KOPT-K1 (cell line): Measurements from ENCODE around the gene SMC4.

Source experiments
- H3K27ac ChIP-seq: fragments of 200-600 bp; sonication (generic); 2 replicates; pipeline ENCODE4 v1.5.1; 2016; ENCODE audit warnings: antibody characterized with exemption, mild to moderate bottlenecking, low read depth, low read length; ENCODE audit not compliant: poor library complexity, severe bottlenecking
- H3K36me3 ChIP-seq: fragments of 200-600 bp; sonication (generic); 2 replicates; pipeline ENCODE4 v1.5.1; 2017; ENCODE audit warnings: antibody characterized with exemption, mild to moderate bottlenecking, low read length, moderate library complexity; ENCODE audit not compliant: insufficient read depth
- H3K9me3 ChIP-seq: fragments of 200-600 bp; sonication (generic); 2 replicates; pipeline ENCODE4 v1.5.1; 2017; ENCODE audit warnings: antibody characterized with exemption, low read length, mild to moderate bottlenecking; ENCODE audit not compliant: insufficient read depth, poor library complexity, severe bottlenecking

The SMC4 gene

DNA sequence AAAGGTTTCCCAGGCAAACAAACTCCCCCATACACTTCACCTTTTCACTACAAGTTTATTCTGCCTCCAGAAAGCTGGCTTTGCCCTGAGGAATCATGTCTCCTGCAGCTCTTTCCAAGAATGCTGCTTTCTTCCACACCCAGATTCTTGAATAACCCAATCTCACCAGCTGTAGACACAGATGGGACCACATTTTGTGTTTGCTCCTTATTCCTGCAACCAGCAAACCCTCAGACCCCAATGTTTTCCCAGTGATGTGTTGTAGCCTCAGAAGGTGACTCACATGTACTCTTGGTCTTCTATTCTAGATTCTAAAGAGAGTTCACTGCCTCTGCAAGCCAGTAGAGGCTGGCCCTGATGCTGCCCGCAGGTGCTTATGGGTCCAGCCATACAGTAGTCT, 73.8 kb downstream of the SMC4 start:
- H3K36me3 ChIP-seq, result no peaks in the 10 kb centered on the region
- peaks cover 34% of the 10 kb centered on the region for H3K9me3 ChIP-seq
- no peak overlapping the region for H3K27ac ChIP-seq

DNA sequence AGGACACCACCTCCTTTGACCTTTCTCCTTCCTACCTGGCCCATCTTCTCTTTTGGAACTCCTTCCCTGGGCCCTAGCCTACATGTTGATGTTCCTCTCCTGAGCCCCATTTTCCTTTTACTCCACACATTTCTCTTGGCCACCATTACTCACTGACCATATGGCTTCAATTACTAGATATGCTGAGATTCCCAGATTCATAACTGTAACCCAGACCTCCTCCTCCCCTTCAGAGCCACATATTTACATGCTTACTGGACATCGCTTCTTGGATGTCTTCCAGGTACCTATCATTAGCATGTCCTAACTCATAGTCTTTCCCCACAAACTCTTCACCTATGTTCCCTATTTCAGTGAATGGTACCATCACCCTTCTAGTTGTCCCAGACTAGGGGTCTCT, 74.5 kb downstream of the SMC4 start:
- Histone ChIP-seq H3K27ac (no peak overlapping the region), H3K9me3 (peaks cover 34% of the 10 kb centered on the region), H3K36me3 (no peaks in the 10 kb centered on the region)

DNA sequence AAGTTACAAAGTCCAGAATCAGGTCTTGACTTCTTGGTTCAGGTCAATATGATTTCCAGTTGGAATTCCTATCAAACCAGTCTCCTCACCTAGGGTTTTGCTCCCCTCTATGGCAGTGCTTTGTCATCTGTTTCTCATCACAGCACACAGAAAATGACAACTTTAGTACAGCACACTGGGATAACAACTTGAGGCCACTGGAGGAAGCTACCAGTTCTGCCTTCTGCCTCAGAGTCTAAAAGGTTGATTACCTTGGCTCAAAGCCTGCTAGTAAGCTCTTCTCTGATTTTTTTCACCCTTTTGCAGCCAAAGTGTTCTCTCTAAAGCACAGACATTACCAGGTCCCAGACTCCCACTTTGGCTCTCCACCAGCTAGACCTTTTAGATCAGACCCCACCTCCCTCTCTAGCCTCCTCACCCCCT, 75.0 kb downstream of the SMC4 start:
- H3K36me3 ChIP-seq, result no peaks in the 10 kb centered on the region
- peaks cover 30% of the 10 kb centered on the region for H3K9me3 ChIP-seq
- H3K27ac ChIP-seq, result no peak overlapping the region

DNA sequence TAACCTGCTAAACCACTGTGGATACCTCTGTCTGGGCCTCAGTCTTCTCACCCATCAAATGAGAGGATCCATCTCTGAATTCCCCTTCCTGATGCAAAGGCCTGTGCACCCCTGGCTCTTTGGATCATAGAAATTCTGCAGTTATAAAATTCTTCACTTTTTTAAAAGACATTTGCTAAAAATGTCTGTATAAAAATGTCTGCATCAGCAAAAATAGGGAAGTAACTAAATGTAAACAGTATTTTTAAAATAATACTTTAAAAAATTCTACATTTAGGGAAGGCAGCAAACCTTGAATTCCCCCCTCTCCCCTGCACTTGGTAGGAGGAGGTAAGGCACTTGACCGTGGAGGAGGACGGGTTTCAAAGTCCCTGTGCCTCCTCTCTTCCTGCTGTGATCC, 75.7 kb downstream of the SMC4 start:
- Histone ChIP-seq H3K36me3 (no peaks in the 10 kb centered on the region), H3K9me3 (peaks cover 23% of the 10 kb centered on the region), H3K27ac (no peak overlapping the region)

DNA sequence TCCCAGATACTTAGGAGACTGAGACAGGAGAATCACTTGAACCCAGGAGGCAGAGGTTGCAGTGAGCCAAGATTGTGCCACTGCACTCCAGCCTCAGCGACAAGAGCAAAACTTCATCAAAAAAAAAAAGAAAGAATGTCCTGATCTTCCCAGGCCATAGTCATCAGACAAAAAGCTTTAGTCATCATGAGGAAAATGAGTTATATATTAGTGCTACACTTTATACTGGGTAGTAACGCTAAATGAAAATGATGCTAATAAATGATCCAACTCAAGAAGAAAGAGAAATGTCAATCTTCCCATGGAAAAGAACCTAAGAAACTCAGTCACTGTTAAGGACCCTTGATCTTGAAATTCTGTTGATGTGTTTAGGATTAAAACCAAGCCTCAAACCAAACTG, 76.4 kb downstream of the SMC4 start:
- no peaks in the 10 kb centered on the region for H3K36me3 ChIP-seq
- H3K27ac ChIP-seq, result no peak overlapping the region
- peaks cover 16% of the 10 kb centered on the region for H3K9me3 ChIP-seq

DNA sequence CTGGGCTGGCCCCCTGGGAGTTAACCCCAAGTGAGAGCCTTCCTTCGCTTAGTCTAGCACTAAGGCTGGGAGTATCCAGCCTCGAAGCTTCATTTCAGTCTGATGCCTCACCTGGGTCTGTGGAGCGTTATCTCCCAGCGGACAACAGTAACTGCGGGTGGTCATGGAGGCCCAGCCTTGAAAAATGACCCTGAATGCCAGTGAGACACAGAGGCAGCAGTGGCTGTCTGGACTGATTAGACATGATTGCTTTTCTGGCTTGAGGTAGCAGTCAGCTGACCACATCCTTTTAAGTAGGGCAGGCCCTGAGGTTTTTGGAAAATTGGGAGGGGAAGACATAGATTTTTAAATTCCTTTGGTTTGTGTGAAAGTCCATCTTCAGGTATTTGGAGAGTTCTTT, 78.3 kb downstream of the SMC4 start:
- Histone ChIP-seq H3K27ac (no peak overlapping the region), H3K36me3 (no peaks in the 10 kb centered on the region), H3K9me3 (no peaks in the 10 kb centered on the region)

DNA sequence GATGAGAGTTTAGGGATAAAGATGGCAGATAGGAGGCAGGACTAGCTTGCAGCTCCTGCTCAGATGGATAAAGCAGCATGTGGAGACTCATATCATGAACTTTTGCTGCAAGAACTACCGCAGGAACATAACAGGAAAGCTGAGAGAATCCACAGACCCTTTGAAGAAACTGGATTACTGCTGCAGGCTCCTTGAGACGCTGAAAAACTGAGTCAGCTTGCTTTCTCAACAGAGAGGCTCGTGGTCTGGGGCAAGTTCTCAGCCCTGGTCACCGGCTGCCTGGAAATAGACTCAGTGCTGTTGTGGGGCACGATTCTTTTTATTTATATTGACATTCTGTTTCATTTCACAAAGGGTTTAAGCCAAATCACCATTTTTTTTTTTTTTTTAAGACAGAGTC, 78.9 kb downstream of the SMC4 start:
- no peak overlapping the region for H3K27ac ChIP-seq

DNA sequence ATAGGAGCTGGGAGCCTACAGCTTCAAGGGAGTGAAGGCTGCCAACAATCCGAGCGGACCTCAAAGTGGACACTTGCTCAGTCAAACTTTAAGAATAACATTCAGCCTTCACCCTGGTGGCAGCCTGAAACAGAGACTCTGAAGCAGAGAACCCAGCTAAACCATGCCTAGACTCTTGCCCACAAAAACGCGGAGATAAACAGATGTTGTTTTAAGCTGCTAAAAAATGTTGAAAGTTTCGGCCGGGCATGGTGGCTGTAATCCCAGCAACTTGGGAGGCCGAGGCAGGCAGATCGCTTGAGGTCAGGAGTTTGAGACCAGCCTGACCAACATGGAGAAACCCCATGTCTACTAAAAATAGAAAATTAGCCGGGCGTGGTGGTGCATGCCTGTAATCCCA, 79.9 kb downstream of the SMC4 start:
- H3K36me3 ChIP-seq, result no peaks in the 10 kb centered on the region
- no peaks in the 10 kb centered on the region for H3K9me3 ChIP-seq
- no peak overlapping the region for H3K27ac ChIP-seq

More for the DNA sequence above, 78.9 kb downstream of the SMC4 start:
- Histone ChIP-seq H3K36me3 (no peaks in the 10 kb centered on the region), H3K9me3 (no peaks in the 10 kb centered on the region)

DNA sequence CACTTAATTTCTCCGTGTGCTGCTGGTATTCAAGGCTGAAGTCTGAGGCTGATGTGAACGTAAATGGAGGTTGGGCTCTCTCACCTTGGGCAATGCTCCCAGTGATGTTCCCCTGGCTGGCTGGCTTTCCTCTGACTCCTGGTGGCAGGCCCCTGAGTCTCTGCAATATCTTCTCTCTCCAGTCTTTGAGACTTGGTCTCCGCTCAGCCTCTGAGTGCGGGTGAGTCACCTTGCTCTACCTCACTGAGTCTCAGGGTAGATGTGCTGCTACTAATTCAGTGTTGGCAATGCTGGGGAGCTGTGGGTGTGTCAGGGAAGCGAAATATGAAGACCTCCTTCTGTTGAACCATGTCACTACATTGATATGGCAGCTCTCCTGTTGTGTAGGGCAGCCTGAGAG, 81.5 kb downstream of the SMC4 start:
- Histone ChIP-seq H3K36me3 (no peaks in the 10 kb centered on the region), H3K27ac (no peak overlapping the region), H3K9me3 (no peaks in the 10 kb centered on the region)

DNA sequence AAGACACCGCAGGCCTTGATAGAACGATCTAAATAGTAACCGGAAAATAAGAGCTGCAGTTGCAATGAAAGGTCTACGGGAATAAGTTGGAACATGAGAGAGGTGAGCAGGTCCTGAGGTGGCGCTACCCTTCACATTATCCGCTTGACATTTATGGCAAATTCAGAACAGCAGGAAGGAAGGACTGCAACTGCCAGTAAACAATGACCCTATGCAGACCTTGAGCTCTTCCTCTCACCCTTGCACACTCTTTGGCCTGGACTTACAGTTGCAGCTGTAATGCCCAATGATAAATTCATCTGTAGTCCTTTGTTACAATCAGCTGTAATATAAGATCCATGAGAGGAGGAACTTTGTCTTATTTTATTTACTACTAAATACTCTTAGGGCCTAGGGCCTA, 82.4 kb downstream of the SMC4 start:
- no peak overlapping the region for H3K27ac ChIP-seq
- H3K36me3 ChIP-seq, result no peaks in the 10 kb centered on the region
- H3K9me3 ChIP-seq, result no peaks in the 10 kb centered on the region

DNA sequence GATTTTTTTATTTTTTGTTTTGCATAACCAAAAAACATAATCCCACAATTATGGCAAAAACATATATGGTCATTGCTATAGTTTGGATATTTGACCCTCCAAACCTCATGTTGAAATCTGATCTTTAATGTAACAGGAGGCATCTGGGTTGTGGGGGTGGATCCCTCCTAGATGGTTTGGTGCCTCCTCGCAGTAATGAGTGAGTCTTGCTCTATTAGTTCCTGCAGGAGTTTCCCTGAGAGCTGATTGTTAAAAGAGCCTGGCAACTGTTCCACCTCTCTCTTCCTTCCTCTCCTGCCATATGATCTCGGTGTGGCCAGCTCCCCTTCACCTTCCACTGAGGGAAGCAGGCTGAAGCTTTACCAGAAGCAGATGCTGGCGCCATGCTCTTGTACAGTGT, 83.3 kb downstream of the SMC4 start:
- Histone ChIP-seq H3K27ac (no peak overlapping the region), H3K36me3 (no peaks in the 10 kb centered on the region), H3K9me3 (no peaks in the 10 kb centered on the region)
